Stimulated activated CD8-positive, alpha-beta memory T cell treated with anti-CD3 and anti-CD28 coated beads, Interleukin-7, amount 100 ng/mL, for 4 hours (primary cell): ENCODE measurements around the gene FBXO31.

ENCODE experiments used
- DNase-seq, 2 donors: peaks; one replicate each; pipeline ENCODE4 v3.0.0-alpha.2; 2020; ENCODE audit warnings: low read depth in 2 of 2

FBXO31 gene

GRCh38 chr16:87279094-87279658 is 104.4 kb downstream of the FBXO31 start:
- no peak for DNase-seq

DNA sequence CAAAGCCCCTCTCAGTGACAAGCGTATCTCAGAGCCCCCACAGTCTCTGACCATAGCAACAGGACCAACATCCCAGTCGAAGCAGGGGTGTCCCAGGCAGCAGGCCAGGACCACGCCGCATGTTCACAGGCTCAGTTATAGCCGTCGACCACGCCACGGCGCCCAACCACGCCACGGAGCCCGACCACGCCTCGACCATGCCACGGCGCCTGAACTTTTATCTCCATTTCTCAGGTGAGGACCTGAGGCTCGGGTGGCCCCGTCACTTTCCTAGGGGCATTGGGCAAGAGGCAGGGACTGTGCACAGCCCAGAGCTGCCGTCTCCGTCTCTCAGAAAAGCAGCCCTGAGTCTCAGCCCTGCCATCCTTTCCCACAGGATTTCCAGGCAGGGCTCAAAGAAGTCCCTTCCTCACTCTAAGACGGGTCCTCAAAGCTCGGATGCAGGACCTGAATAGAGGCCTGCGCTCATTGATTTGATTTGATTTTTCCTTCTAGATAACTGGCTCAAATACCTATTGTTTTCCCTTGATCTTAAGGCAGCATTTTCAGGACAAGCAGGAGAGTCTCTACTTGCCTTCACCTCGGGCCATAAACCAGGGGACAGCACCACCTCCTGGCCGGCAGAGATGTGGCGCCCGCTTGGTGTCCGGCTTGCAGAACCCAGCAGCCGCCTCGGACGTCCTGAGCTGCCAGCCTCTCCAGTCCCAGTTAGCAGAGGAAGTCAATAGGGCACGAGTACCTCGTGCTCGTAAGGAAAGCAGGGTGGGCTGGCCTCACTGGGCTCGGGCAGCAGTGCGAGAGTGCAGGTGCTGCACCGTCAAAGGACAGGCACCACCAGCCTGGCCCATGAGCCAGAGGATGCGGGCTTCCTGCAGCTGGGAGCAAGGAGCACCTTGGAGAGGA is 105.1 kb downstream of the FBXO31 start:
- DNase-seq: no peak
